Lower leg skin (tissue), 3 donors: Measurements from ENCODE around the gene UBL4A.

ENCODE experiments used
- CTCF ChIP-seq, 3 donors: fragments of 450-650 bp; IDR thresholded peaks; one replicate each; pipeline ENCODE4 v1.5.1; 2016; ENCODE audit warnings: antibody characterized with exemption in 3 of 3, mild to moderate bottlenecking in 3 of 3, moderate library complexity in 2 of 3
- POLR2A ChIP-seq, 2 donors: fragments of 450-650 bp; IDR thresholded peaks; one replicate each; pipeline ENCODE4 v1.6.1; 2016 to 2017; ENCODE audit warnings: antibody characterized with exemption in 2 of 2, mild to moderate bottlenecking in 1 of 2, moderate library complexity in 1 of 2

- TF ChIP-seq CTCF (IDR thresholded peaks at IDR 0.05) (no peak), POLR2A (IDR thresholded peaks at IDR 0.05) (no peak)
These were observed 28.9 kb upstream of the UBL4A start for GRCh38 chrX:154515090-154515965.
